GM21423 (cell line): ENCODE data around the gene COA3.

Experiments used
- ATAC-seq: cut with Tn5 transposase; IDR thresholded peaks from one replicate; pipeline ENCODE4 v1.9.1; 2021; ENCODE audit warnings: mild to moderate bottlenecking, moderate library complexity; ENCODE audit not compliant: unreplicated experiment

COA3 gene

GRCh38 chr17:42754782-42755181 lies 43.7 kb downstream of the COA3 start:
- no peak for ATAC-seq

- ATAC-seq: no peak
These were observed 46.9 kb downstream of the COA3 start for GRCh38 chr17:42751628-42752027.

- ATAC-seq: no peak
These were observed 47.7 kb downstream of the COA3 start for GRCh38 chr17:42750739-42751344.

- no peak for ATAC-seq
These were observed 49.4 kb downstream of the COA3 start for GRCh38 chr17:42748908-42749798.

- no peak for ATAC-seq
These were observed 50.1 kb downstream of the COA3 start for GRCh38 chr17:42748202-42748907.
